ENCODE measurements around the gene TTLL3. TPM values are rescaled to one million over a fixed set of nuclear protein-coding genes. Genes with fewer than 3 reads are reported as not detected.

The TTLL3 gene
- total RNA-seq, 1 experiment from 2014 or later, result 15.7 TPM

GRCh38 chr3:9761919-9762318 is 48.1 kb upstream of the TTLL3 start:
- ATAC-seq (no peak), DNase-seq (ENCODE audit: low read depth, low spot score) (no peak)
- POLR2A ChIA-PET, result no interaction called here
- CTCF ChIA-PET, result no interaction called here
- H3K9me3 ChIP-seq (ENCODE audit: control insufficient read depth, insufficient read depth, low read depth, low read length), result no peaks in the 10 kb centered on the region
- H3K4me3 ChIP-seq (ENCODE audit: low read depth in 2 of 2, low read length in 2 of 2), result no peak overlapping the region
- TF ChIP-seq POLR2AphosphoS5 (IDR thresholded peaks at IDR 0.05; ENCODE audit: low read depth, low read length) (no peak), SIN3A (IDR thresholded peaks at IDR 0.05; ENCODE audit: borderline replicate concordance, insufficient read depth, low read depth, low read length) (no peak), CTCF (IDR thresholded peaks at IDR 0.05) (no peak), REST (IDR thresholded peaks at IDR 0.05; ENCODE audit: insufficient read depth in 1 of 2, low read depth in 2 of 2, low read length in 1 of 2) (no peak), TCF7L2 (IDR thresholded peaks at IDR 0.05; ENCODE audit: low read depth, low read length) (no peak)
- H3K27me3 ChIP-seq (ENCODE audit: control insufficient read depth, insufficient read depth, low read length), result no peaks in the 10 kb centered on the region
- H3K27ac ChIP-seq (ENCODE audit: low read length), result no peak overlapping the region
- intact Hi-C loops (cut with micrococcal nuclease; ENCODE audit: unreplicated experiment), result no loop called here
- H3K4me1 ChIP-seq (ENCODE audit: control insufficient read depth, insufficient read depth, low read length), result no peaks in the 10 kb centered on the region
- in situ Hi-C loops (cut with HindIII; ENCODE audit: low pct_unique_long_range_greater_than_20kb, low sequenced_read_pairs), result no loop called here
- BruUV-seq (replicated peaks), result no TSS peak
- no peaks in the 10 kb centered on the region for H3K36me3 ChIP-seq (ENCODE audit: control insufficient read depth, insufficient read depth, low read length)

GRCh38 chr3:9762871-9763270 is 47.2 kb upstream of the TTLL3 start:
- Histone ChIP-seq H3K27me3 (ENCODE audit: control insufficient read depth, insufficient read depth, low read length) (no peaks in the 10 kb centered on the region), H3K36me3 (ENCODE audit: control insufficient read depth, insufficient read depth, low read length) (no peaks in the 10 kb centered on the region), H3K4me3 (ENCODE audit: low read depth in 2 of 2, low read length in 2 of 2) (no peak overlapping the region), H3K4me1 (ENCODE audit: control insufficient read depth, insufficient read depth, low read length) (no peaks in the 10 kb centered on the region), H3K9me3 (ENCODE audit: control insufficient read depth, insufficient read depth, low read depth, low read length) (no peaks in the 10 kb centered on the region), H3K27ac (ENCODE audit: low read length) (no peak overlapping the region)
- CTCF ChIA-PET, result interaction anchor here (0.7 kb wide), 2 partner anchors 36 to 655 kb away, joined by 5 to 7 read pairs; no protein-coding TSS in a partner anchor
- in situ Hi-C loops (cut with HindIII; ENCODE audit: low pct_unique_long_range_greater_than_20kb, low sequenced_read_pairs) (no loop called here), intact Hi-C loops (cut with micrococcal nuclease; ENCODE audit: unreplicated experiment) (no loop called here)
- no TSS peak for BruUV-seq (replicated peaks)
- DNase-seq (ENCODE audit: low read depth, low spot score) (no peak), ATAC-seq (no peak)
- POLR2A ChIA-PET, result no interaction called here
- TF ChIP-seq REST (IDR thresholded peaks at IDR 0.05; ENCODE audit: insufficient read depth in 1 of 2, low read depth in 2 of 2, low read length in 1 of 2) (no peak), POLR2AphosphoS5 (IDR thresholded peaks at IDR 0.05; ENCODE audit: low read depth, low read length) (no peak), SIN3A (IDR thresholded peaks at IDR 0.05; ENCODE audit: borderline replicate concordance, insufficient read depth, low read depth, low read length) (no peak), CTCF (IDR thresholded peaks at IDR 0.05) (no peak), TCF7L2 (IDR thresholded peaks at IDR 0.05; ENCODE audit: low read depth, low read length) (no peak)
